ENCODE data around the gene TPTE.
"Not testable (repeated sequence)": the region's sequence is repeated elsewhere in the genome, so short reads cannot be mapped to it uniquely, and the experiment has no call there.

Gene TPTE

GRCh38 chr21:10640446-10640845 lies 119.1 kb downstream of the TPTE start:
- no peak for TF ChIP-seq CTCF (IDR thresholded peaks at IDR 0.05; ENCODE audit: insufficient read depth, low read length, poor library complexity, severe bottlenecking)

GRCh38 chr21:10641107-10641506 lies 119.7 kb downstream of the TPTE start:
- H3K4me3 ChIP-seq (replicated peaks; ENCODE audit: low read depth, low read length) = no peak overlapping the region
- no peak for TF ChIP-seq CTCF (IDR thresholded peaks at IDR 0.05; ENCODE audit: insufficient read depth, low read length, poor library complexity, severe bottlenecking)
- DNase-seq (ENCODE audit: extremely low read depth, insufficient read length) = no peak

More at GRCh38 chr21:10640446-10640845, 119.1 kb downstream of the TPTE start:
- DNase-seq (ENCODE audit: extremely low read depth, insufficient read length) = no peak
- no peaks in the 10 kb centered on the region for H3K27me3 ChIP-seq (replicated peaks; ENCODE audit: control insufficient read depth, insufficient read depth, low read length)
- no peak overlapping the region for H3K4me3 ChIP-seq (replicated peaks; ENCODE audit: low read depth, low read length)
- H3K36me3 ChIP-seq (ENCODE audit: control insufficient read depth, insufficient read depth, low read length) = no peaks in the 10 kb centered on the region

GRCh38 chr21:10645667-10646066 lies 124.3 kb downstream of the TPTE start:
- H3K4me3 ChIP-seq (replicated peaks; ENCODE audit: low read depth, low read length); H3K36me3 ChIP-seq (ENCODE audit: control insufficient read depth, insufficient read depth, low read length); DNase-seq (ENCODE audit: extremely low read depth, insufficient read length); H3K27me3 ChIP-seq (replicated peaks; ENCODE audit: control insufficient read depth, insufficient read depth, low read length): not testable (repeated sequence)

More at GRCh38 chr21:10641107-10641506, 119.7 kb downstream of the TPTE start:
- H3K27me3 ChIP-seq (replicated peaks; ENCODE audit: control insufficient read depth, insufficient read depth, low read length) = no peaks in the 10 kb centered on the region
- H3K36me3 ChIP-seq (ENCODE audit: control insufficient read depth, insufficient read depth, low read length) = no peaks in the 10 kb centered on the region

GRCh38 chr21:10649350-10650149 lies 128.2 kb downstream of the TPTE start:
- not testable (repeated sequence) for H3K4me3 ChIP-seq (replicated peaks; ENCODE audit: low read depth, low read length); DNase-seq (ENCODE audit: extremely low read depth, insufficient read length); H3K27me3 ChIP-seq (replicated peaks; ENCODE audit: control insufficient read depth, insufficient read depth, low read length); H3K36me3 ChIP-seq (ENCODE audit: control insufficient read depth, insufficient read depth, low read length)

GRCh38 chr21:10650297-10650696 lies 128.9 kb downstream of the TPTE start:
- not testable (repeated sequence) for H3K36me3 ChIP-seq (ENCODE audit: control insufficient read depth, insufficient read depth, low read length); H3K27me3 ChIP-seq (replicated peaks; ENCODE audit: control insufficient read depth, insufficient read depth, low read length); H3K4me3 ChIP-seq (replicated peaks; ENCODE audit: low read depth, low read length); DNase-seq (ENCODE audit: extremely low read depth, insufficient read length)
